HG02884 (cell line): ENCODE results near the gene RUNX2.

Experiments used
- ATAC-seq: cut with Tn5 transposase; IDR thresholded peaks from one replicate; pipeline ENCODE4 v1.9.1; 2021; ENCODE audit warnings: mild to moderate bottlenecking, moderate library complexity; ENCODE audit not compliant: unreplicated experiment

RUNX2 gene

DNA sequence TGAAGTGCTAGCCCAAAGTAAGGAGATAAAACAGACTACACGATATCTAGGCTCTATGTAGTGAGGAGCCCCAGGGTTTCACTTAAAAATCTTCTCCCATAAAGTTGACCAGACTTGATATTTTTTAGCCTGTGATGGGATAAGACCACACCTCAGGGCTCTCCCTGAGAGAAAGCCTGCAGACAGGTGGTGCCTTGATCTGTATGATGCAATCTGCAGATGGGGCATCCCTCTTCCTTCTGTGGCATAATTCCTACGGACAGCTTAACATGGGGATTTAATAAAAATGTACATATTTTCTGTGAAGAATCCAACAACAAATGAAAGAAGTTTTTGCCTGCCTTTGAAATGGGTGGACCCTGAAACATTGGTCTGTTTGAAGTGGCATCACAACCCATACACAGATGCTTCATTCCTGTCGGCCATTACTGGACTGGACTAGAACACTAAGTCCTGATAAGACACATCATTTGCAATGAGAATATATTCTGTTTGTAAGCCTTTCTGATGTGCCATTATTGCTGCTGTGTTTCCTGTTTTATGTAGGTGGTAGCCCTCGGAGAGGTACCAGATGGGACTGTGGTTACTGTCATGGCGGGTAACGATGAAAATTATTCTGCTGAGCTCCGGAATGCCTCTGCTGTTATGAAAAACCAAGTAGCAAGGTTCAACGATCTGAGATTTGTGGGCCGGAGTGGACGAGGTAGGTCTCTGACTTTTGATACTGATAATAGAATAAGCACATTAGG lies 103.4 kb downstream of the RUNX2 start:
- ATAC-seq: no peak

DNA sequence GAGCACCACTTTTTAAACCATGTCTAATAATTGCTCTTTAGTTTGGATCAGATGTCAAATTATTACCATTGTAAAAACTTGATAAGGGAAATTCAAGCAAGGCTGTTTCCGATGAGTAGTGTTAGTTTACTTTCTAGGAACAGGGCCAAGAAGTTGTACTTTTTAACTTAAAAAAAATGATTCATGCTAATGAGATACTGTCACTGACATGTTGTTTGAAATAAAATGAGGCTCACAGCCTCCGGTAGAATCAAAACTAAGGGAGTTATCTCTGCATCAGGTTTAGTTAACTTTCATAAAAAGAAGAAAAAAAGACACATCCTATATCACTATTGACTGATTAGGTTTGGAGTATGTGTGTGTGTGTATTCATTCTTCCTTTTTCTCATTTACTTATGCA lies 104.8 kb downstream of the RUNX2 start:
- ATAC-seq: no peak

DNA sequence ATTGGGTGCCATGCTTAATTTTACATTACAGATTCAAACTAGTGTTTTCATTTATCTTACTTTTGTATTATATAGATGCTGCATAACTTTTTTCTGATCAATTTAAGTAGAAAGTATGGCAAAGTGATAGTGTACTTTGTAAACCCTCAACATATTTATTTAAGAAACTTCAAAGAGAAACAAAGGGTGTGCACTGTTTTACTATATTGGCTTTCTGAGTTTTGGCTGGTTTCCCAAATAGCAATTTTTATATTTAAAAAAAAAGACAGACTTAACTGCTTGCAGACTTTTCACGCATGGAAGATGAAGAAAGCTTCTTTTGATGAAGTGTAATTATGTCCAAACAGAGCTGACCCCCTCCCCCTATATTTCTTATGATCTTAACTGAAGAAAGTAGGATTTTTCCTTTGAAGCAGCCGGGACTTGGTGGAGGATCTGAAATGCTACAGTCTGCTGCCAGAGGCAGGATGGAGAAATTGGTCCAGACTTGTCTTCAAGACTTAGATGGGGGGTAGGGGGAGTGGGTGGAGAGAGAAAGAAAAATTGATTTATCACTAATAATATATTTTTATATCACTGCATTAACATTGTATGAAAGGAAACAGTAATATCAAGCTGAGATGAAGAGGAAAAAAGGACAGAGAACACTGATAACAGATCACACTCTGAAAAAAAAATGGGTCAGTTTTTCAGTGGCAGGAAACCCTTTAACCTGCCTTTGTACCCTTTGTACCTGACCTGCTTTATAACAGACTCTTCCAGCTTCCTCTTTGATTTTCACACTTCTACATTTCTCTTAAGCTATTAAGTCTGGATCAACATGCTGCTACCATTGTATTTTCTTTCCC lies 105.6 kb downstream of the RUNX2 start:
- ATAC-seq: no peak

DNA sequence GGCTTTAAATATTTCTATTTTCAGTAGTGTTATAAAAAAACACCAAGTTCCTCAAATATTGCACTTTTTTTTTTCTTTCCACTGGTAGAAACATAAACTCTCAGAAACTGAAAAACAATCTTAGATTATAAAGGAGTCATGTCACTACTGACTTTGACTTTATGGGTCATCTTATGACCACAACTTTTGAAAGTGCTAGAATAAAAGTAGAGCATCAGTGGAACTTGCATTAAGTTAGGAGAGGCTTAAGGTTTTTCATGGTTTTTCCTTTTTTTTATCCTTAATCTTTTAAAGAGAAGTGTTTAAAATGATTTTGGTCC lies 106.2 kb downstream of the RUNX2 start:
- ATAC-seq: no peak

DNA sequence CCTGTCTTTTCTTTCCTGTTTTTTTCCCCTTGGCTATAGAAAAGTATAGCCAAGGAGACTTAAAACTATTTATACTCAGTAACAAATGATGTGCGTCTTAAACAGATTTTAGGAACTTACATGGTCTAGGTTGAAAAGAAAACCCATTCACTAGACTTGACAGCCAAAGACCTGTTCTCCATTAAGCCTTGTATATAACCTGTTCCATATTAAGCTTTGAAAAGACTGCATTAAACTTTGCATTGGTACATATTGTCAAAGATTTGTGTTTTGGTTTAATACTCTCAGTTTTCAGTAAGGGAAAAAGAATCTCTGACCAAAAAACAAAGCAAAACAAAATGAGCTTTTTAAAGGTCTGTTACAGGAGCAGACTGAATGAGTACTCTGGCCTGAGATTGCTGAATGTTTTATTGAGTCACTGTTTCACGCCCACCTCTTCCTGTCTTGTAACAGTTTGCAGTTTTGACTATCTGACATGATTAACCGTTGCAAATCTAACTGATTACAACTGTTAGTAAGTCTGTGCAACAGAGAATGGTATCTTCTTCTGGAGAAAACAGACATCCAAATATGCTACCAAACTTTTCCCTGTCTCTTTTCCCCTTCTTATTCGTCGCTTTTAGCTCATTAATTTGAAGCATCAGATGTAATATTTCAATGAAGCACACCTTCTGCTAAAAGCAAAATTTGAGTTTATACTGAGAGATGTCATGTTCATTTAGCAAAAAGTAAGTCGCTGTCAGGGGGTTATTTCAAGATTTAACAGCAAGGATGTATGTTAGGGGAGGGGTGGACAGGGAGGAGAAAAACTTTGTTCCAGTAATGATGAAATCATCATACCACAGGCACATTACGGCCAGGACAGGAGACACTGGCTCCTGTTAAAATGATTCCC lies 108.7 kb downstream of the RUNX2 start:
- no peak for ATAC-seq

DNA sequence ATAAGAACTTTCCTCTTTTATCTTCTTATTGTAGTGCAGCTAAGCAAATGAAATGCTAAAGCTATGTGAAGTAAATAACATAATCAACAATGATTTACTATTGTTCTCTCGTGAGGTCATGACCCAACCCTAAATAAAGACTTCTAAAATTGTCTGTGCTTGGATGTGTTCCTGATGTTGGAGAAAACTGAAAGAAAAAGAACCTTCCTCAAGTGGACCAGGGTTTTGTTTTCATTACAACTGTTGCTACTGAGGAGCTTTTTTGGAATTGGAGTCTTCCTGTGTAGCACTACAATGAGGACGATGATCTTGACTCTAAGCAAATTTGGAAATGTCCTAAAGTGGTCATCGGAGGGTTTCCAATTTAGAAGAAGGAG lies 109.3 kb downstream of the RUNX2 start:
- ATAC-seq: no peak

DNA sequence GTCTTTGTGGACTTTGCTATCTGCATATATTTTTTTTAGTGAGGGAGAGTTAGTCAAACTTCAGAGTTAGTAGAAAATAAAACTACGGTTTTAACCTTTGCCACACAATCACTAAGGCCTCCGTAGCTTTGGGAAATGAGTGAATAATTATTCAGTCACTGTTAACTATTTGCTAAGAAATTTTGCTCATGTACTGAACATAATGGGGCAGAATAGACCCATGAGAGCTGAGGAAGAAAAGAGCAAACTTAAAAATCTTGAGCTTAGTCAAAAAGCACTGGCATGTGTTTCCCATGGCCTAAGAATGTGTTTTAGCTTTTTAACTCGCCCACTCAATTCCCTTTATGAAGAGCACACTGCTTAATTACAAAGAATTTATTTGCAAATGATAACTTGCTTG lies 110.0 kb downstream of the RUNX2 start:
- ATAC-seq: no peak

DNA sequence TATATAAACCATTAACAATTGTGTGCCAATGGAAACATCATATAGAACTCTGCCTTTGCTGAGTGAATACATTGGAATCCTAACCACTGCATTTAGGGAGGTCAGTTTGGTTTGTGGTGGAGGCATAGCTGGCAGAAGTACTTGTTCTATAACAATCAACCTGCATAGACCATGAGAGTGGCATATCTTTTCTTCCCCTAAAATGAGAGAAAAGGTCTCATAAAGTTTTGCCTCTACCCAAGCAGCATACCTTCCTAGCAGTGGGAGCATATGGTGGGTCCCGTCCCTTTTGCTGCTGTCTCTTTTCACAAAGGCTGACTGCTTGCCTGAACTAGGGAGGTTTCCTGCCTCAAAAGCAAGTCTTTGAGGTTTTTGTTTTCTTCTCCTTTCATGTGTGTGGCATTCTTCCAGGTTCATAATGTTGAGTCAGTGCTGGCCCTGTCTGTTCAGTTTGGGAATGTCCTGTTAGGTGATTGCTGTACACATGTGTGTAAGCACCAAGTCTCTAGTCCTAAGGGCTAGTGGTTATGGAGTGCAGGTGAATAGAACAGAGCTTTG lies 110.8 kb downstream of the RUNX2 start:
- ATAC-seq: no peak

DNA sequence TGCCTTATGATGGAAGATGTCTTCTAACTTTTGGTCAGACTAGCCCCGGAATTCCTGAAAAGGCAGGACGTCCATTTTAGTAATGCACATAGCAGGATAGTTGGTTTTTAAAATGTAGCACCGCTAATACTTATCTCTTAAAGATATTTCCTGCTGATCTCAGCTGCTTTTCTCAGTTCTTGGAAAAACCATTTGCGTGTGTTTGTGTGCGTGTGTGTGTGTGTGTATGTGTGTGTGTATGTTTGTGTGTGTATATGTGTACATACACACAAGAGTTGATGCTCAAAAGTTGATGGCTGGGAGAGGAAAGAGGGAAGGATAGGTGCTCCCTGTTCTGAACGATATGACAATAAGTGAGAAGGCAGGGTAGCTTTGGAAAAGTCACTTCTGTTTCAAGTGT lies 111.3 kb downstream of the RUNX2 start:
- ATAC-seq: no peak

DNA sequence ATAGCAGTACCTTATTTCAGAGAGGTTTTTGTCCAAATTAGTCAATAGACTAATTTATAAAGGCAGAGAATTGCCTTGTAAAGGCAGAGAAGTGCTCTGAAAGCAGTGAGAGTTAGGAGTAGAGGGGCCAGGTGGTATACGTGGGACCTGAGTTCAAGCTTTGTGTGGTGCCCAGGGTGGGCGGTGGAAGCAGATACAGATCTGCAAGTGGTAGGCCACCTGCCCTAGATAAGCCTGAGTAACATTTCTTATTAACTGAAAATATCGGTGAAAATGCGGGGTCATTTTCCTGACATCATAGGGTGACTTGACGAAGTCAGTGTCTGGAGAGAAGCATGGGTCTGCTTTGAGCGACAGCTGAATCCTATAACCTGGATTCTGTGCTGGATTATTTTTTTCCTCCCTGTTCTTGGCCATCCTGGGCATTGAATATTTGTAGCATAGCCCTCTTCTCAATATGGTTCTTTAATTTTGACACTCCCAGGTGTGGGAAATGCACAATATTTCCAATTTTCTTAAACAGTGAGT lies 111.8 kb downstream of the RUNX2 start:
- ATAC-seq: no peak

DNA sequence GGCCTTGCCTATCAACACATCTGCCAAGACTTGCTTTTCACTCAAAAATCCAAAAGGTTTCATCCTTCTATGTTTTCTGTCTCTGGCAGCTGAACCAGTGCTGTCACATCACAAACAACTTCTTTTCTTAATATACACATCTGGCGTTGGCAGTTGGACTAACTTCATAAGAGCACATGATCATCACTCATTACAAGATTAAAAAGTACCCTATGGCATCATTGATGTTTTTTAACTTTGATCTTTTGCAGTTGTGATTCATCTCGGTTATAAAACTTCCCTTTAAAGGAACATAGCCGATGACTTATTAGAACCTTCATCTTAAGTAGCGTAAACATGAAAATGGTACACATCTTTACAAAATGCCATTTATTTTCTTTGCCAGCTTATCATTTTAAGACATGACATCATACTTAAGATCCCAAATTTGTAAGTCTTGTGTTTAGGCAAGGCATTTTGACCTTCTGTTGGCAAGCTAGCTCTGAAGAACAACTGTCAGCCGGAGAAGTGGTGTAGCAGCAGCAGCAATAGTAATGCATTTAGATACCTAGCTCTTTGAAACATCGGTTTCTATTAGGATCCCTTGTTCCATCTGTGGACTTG lies 113.8 kb downstream of the RUNX2 start:
- no peak for ATAC-seq

DNA sequence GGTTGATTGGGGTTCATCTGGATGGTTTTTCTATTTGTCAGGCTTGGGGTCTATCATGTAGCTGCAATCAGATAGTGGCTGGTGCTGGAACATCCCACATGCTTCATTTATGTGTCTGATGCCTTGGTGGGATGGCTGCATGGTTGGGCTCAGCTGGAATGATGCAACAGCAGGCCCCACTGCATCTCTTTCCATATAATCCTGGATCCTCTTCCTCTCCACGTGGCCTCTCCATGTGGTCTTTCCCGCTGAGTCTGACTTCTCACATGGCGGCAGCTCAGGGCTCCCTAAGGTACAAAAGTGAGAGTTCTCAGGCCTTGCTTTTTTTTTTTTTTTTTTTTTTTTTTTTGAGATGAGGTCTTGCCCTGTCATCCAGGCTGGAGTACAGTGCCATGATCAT lies 114.6 kb downstream of the RUNX2 start:
- ATAC-seq: no peak

DNA sequence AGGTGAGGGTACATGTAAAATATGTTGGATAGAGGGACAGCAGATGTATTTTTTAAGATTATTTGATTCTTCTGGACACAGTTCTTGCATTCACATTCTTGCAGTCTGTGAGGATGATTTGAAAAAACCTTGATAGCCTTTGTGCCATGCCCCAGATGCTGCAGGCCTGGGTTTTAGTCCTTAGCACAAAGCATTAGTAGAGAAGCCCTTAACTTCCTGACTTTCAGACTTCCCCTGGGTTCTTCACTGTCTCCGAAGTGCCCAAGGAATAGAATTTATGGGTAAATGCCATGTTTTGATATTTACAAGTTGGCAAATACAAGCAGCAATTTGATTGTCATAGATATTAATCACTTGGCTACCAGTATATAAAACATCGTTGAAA lies 117.2 kb downstream of the RUNX2 start:
- ATAC-seq: no peak

DNA sequence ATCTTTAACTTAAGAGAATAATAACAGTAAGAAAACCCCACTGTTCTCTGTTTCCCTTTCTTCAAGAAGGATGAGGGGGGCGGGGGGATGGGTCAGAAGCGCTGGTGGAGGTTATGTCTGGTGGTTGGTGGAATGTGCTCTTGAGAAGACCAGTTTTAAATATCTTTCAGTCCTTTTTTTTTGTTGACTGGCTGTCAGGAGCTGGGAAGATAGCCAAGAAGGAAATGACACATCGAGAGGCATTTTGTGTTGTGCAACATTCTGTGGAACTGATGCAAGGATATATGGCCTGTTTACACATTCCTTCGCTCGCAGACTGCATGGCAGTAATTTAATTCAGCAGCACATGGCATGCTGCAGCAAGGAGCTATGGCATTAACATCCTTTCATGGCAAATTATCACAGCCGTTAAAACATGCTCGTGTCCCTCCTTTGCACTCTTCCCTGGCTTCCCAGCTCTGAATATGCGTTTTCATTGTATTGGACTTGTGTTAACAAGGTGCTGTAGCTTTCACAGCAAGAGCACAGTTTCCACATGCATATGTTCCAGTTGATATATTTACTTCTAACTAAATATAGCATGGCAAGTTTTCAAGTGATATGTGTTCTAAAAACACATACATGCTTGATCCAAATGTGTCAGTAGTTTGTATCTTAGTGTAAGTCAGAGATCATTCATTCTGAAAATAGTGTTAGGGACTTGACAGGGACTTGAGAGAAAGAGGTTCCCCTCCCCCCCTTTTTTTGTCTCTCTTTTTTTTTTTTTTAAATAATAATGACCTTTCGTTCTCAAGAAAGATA lies 117.8 kb downstream of the RUNX2 start:
- ATAC-seq: no peak

DNA sequence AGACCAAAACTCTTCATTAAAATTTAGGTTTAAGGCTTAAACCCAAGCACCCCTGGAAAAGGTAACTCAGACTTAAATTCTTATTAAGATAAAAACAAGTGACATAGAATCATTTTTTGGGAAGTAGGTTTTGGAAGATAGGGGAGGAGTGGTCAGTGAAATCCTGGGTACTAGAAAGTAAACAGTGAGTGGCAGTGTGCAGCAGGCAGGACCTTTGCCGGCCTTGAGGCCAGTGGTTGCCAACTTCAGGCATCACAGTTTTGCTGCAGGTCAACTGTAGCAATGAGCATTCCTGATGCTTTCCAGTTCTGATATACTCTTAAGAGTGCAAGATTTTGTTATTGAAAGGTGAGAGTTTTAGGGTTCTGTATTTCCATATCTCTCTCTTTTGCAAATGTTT lies 118.9 kb downstream of the RUNX2 start:
- ATAC-seq: no peak

DNA sequence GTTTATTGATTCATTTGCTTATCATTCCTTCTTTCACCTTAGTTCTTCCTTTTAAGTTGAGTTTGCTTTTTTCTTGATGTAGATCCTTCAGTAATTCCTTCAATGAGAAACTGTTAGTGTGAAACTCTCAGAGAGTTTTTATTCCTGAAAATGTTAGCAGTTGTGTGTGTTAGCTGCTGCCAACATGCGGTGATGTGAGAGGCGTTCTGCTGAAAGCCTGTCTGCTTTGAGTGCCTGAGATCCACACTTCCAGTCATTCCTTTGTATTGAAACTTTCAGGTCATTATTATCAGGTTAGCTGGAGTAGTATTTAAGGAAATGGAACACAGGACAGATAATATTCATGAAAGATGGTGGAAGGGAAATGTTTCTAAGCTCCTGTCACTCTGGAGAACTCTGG lies 119.6 kb downstream of the RUNX2 start:
- ATAC-seq: no peak

DNA sequence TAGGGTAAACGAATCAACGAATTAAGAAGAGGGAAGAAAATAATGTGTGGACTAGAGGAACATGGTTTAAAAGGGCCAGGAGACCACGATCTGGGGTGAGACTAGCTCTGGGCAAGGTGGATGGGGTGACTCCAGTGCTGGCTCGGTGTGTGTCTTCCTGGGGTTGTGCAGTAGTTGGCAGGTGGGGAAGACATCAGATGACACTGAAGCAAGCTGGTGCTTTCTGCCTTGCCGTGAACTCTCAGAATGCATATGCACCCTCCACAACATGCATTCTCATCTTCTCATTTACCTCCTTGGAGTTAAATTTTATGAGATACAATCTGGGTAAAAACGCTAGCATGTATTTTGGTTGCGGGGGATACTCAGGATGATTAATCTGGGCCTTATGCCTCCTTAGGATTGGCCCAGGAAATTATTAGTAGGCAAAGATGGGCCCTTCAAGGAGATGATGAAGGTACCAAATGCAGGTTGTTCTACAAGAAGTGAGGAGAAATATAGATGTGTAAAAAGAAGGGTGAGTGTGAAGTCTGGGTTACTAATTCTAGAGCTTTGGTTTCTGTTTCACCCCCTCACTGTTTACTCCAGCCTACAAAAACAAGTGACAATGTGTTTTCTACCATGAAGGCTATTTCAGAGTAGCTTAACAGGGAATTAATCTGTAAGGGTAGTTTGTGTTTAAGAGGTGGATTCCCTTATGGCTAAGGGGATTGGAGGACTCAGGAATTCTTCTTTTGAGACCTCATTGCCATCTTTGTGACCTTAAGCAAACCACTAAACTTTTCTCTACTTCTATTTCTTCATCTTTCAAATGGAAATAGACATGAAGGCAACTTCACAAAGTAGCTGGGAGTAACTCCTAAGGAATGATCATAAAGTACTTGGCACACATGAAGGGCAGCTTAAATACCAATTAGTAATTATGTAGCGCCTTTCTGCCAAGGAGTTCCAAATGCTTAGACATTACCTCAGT lies 120.6 kb downstream of the RUNX2 start:
- no peak for ATAC-seq

DNA sequence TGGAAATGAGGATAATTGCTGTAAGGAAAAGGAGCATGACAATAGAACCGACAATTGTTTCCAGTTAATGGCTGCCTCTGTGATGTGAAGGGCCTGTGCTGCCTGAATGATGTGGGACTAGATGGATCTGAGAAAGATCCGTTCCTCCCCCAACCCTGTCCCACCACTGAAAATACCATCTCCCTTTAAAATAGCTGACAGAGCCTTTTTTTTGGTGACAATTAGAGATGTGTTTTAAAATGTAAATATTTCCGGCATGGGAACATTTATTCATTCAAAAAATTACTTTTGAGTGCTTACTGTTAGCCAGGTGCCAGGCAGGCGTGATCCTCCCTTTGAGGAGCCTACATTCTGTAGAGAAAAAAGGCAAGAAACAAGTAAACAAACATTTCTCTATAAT lies 122.0 kb downstream of the RUNX2 start:
- no peak for ATAC-seq

DNA sequence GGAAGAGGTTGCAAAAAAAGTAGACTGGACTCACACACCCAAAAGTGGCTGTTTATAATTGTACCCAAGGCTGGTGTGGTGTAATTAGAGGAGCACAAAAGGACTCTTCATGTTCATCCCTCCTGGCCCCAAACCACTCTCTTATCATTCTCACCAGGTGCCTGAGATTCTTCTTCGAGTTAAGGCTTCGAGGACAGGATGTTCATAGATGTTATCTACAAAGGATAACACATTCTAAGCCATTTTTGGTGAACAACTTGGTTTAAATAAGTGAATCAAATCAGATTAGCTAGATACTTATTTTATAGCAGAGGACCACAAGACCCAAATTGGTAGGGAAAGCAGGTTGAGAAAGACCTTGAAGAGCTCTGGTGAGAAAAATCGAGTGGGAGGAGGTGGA lies 122.7 kb downstream of the RUNX2 start:
- no peak for ATAC-seq
